Stimulated activated CD4-positive, alpha-beta T cell treated with anti-CD3 and anti-CD28 coated beads, Interleukin-2, amount 100 ng/mL, for 4 hours (primary cell): Measurements from ENCODE around the gene TUBB1.
A peak's percentile ranks its signal among the peaks of the same experiment; 100 is the strongest.

ENCODE experiments used
- DNase-seq: peaks from one replicate; pipeline ENCODE4 v3.0.0-alpha.2; 2020; ENCODE audit warnings: low read depth

Gene TUBB1

DNA sequence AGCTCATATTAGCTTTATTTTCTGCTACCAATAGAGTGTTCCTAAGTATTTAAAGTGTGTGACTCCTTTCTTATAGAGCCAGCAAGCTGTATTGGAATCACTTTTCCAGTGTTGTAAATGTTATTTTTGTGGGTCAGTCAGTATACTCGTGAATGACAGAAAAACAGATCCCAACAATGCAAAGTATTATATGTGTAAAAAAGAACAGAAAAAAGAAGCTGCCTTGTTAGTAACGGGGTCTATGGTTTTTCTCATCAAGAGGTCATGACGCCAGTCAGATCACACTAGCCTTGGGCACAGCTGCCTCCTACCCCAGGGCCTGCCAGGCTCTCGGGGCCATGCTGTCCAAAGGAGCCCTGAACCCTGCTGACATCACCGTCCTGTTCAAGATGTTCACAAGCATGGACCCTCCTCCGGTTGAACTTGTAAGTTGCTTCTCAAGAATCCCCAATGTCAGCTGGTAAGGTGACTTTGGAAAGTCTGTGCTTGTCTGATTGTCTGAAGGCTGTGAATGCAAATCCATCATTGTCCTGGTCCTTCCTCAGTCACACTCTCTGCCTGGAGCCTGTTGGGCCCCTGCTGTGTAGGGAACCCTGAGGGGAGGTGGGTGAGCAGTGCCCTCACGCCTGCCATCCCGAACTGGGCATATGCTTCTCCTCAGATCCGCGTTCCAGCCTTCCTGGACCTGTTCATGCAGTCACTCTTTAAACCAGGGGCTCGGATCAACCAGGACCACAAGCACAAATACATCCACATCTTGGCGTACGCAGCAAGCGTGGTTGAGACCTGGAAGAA lies 28.4 kb upstream of the TUBB1 start:
- DNase-seq, result no peak

DNA sequence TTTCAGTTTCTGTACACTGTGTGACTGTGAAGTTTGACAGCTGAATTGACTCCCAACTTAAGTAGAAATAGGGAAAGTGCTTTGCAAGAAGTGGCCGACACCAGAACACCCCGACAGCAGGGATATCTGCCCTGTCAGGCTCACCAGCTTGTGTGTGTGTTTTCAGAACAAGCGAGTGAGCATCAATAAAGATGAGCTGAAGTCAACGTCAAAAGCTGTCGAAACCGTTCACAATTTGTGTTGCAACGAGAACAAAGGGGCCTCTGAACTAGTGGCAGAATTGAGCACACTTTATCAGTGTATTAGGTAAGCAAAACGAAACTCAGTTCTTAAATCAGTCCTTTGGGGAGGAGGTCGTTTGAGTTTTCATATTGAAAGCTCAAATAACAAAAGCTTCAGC lies 27.5 kb upstream of the TUBB1 start:
- no peak for DNase-seq

DNA sequence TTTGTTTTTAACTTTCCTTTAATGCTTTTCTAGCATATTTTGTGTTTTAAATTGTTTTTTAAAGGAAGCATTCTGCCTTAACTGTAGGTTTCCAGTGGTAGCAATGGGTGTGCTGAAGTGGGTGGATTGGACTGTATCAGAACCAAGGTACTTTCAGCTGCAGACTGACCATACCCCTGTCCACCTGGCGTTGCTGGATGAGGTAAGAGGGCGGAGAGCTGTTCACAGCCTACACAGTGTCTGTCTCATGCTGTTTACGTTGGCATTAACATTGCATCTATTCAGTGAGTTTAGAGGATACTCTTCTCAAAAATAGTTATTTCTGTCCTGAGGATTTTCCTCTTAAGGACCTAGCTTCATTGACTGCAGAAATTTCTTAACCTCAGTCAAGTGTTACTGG lies 26.3 kb upstream of the TUBB1 start:
- no peak for DNase-seq

DNA sequence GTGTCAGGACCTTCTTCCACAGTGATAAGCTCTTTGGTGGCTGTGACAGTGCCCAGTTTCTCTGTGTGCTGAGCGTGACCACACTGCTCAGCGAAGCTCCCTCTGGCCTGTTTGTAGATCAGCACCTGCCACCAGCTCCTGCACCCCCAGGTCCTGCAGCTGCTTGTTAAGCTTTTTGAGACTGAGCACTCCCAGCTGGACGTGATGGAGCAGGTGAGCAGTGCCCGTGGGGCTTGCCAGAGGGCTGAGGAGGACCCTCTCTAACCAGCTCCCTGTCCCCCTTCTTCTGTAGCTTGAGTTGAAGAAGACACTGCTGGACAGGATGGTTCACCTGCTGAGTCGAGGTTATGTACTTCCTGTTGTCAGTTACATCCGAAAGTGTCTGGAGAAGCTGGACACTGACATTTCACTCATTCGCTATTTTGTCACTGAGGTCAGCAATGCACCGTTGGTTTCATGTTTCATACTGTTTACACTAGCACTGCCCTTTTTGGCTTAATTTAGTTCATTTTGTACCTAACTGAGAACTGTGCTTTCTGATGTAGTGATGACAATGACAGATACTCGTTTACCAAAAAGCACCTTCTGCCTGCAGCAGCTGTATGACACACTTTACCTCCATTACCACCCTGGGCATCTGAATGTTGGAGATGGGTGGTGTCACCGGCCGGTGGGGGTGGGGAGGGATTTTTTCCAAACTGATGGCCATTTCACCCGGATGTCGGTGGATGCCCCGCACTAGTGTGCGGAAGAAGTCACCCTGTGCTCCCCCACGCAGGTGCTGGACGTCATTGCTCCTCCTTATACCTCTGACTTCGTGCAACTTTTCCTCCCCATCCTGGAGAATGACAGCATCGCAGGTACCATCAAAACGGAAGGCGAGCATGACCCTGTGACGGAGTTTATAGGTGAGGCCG lies 25.6 kb upstream of the TUBB1 start:
- no peak for DNase-seq

DNA sequence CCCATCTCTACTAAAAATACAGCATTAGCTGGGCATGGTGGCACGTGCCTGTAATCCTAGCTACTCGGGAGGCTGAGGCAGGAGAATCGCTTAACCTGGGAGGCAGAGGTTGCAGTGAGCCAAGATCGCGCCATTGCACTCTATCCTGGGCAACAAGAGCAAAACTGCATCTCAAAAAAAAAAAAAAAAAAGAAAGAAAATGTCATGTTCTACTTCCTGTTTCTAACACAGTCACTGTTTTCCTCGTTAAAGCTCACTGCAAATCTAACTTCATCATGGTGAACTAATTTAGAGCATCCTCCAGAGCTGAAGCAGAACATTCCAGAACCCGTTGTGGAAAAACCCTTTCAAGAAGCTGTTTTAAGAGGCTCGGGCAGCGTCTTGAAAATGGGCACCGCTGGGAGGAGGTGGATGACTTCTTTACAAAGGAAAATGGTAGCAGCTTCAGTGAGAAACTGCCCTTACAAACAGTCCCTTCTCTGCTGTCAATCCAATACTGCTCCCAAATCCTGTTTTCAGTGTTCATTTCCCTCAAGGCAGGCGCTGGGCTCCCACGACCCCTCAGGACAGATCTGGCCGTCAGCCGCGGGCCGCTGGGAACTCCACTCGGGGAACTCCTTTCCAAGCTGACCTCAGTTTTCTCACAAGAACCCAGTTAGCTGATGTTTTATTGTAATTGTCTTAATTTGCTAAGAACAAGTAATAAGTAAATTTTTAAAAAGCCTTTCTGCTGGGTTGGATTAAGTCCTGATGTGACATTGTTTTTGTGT lies 24.7 kb upstream of the TUBB1 start:
- DNase-seq, result no peak

DNA sequence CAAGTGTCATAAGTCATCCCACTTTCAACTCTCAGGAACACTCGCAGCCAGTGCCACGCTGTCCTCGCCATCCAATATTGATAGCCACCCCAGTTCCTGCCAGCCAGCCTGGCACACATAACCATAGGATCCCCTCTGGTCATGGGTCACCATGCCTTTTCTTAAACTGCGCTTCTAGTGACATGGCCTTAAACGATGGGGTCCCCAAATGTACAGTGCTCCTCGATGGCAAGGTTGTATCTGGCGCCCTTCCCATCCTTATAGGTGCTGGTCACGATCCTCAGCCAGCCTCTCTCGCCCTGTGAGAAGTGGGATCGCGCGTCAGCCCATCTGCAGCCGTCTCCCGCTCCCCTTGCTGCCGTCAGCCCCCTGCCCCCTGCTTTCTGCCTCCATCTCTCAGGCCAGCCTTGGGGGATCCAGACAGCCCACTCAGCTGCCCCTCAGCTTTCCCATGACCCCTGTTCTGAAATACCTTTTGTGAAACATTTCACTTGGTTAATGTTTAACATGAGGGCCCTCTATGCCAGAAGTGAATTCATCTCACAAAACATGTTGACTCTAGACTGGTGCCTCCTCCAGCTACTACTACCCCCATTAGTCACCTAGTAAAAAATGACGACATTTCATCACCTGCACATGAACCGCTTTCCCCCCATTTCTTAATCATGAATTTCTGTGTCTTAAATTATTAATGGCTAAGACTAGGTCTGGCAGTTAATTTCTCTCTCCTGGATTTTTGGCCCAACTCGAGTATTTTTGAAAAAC lies 23.6 kb upstream of the TUBB1 start:
- DNase-seq, result no peak

DNA sequence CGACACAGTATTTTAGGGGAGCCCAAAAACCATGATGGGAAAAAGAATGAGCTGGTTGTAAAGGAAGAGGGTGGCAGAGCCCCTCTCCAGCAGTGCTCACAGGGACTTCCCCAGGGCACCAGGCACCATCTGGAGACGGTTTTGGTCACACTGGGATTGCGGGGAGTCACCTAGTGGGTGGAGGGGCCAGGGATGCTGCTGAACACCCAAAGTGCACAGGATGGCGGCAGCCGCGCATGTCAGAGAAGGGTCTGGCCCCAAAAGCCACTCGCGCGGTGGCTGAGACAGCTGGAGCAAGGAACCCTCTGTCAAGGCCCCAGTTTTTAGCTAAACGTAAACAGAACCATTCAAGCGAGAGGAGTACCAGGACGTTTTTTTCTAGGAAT lies 23.0 kb upstream of the TUBB1 start:
- DNase-seq, result no peak

DNA sequence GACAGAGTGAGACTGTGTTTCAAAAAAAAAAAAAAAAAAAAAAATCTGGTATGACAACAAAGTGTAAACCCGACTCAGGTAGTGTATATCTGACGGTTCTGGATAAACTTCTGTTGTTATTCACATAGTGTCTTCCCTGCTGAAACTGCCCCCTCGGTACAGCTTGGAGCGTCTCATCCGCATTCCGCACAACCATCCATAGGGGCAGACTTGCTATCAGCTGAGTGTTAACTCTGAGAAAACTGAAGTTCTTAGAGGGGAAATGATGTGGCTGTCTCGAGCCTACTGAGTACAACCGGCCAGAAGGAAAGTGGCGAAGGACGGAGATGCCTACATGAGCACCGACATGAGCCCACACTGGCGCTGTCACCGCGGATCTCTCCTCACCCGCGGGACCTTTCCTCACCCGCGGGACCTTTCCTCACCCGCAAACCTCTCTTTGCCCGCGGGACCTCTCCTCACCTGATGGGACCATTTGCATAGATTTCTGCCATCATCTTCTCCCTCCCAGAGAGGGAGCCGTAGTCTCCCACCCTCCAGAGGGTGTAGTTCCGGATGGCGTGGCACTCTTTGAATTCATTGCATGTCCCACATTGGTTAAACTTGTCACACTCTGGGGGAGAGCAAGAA lies 22.0 kb upstream of the TUBB1 start:
- DNase-seq, result no peak

DNA sequence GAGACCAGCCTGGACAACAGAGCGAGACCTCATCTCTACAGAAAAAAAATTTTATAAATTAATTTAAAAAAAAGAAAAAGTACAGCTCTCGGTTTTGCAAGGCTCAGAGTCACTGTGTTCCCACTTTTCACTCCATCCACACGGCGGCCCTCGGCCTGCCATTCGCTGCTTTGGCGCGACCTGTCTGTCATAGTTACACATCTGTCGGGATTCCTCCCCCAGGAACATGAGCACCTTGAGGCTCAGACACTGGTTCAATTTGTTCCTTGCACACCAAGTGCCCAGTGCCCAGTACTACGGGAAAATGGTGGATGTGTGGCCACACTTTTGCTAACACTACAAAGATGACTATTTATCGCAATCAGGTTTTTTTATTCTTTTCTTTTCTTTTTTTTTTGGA lies 20.6 kb upstream of the TUBB1 start:
- DNase-seq, result no peak

DNA sequence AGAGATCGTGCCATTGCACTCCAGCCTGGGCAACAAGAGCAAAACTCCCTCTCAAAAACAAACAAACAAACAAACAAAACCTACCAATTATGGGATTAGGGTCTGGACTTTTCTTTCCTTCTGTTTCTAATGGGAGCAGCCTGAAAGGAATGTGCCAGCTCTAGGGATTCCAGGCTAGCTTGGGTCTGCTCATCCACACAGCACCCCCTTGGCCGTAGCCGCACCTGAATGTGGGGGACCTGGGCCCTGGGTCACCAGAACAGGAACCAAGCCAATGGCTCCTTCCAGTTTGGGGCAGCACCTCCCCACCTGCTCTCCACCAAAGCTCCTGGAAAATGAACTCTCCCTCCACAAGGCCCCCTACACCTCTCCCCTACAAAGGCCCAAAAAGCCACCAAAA lies 18.9 kb upstream of the TUBB1 start:
- DNase-seq, result no peak

DNA sequence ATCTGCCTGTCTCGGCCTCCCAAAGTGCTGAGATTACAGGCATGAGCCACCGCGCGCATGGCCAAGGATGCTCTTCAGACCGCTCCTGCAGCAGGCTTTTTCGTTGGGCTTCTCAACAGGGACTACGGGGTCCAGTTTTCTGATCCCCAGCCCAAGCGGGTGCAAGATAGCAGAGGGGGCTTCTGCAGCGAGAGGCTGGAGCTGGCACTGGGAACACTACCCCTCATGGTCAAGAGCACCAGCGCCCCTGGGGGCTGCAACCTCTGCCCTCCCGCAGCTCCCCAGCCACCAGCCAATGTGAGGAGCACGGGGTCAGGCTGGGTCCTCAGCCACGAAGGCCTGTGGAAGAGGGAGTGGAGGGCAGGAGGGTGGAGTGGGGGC lies 18.2 kb upstream of the TUBB1 start:
- DNase-seq, result no peak

DNA sequence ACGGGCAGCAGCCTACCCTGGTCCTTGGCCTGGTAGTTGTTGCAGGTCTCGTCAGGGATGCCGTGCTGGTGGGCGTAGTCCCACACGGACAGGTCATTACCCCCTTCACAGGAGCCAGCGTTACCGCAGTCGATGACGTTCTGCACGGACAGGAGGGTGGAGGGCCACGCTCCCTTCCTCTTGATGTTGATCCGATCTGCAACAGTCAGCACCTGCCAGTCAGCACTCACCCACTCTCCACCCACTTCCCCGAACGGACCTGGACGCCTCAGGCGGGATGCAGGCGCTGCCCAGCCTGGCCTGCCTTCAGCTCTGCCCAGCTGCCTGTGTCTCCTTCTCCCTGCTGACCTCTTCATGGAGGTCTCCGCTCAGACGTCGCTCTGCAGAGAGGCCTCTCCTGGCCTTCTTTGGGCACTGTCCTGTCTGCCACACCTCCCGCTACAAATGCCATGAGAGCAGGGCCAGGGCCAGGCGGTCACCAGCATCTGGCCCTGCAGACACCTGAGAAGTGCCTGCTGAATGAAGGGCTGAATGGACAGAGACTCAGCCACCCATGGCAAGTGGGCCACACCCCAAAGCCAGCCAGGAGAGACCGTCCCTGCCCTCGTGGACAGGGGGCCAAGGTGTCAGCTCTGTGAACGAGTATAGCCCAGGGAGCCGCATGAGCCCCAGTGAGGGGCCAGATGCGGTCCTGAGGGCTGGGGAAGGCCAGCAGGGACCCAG lies 17.6 kb upstream of the TUBB1 start:
- DNase-seq, result no peak

DNA sequence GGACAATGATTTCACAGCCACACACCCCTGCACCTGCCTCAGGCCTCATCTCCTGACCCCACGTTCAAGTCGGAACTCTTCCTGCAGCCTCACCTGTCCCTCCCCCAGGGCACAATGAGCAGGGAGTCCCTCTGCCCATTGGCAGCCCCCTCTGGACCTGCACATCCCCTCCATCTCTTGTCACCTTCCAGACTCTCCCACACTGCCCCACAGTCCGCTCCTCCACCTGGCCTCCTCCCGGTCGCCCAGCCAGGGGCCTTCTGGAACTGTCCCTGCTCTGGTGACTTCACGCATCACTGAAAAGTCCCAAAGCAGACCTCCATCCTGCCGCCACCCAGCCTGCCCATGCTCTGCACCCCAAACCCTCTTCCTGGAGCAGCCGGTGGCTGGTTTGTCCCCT lies 16.8 kb upstream of the TUBB1 start:
- no peak for DNase-seq

DNA sequence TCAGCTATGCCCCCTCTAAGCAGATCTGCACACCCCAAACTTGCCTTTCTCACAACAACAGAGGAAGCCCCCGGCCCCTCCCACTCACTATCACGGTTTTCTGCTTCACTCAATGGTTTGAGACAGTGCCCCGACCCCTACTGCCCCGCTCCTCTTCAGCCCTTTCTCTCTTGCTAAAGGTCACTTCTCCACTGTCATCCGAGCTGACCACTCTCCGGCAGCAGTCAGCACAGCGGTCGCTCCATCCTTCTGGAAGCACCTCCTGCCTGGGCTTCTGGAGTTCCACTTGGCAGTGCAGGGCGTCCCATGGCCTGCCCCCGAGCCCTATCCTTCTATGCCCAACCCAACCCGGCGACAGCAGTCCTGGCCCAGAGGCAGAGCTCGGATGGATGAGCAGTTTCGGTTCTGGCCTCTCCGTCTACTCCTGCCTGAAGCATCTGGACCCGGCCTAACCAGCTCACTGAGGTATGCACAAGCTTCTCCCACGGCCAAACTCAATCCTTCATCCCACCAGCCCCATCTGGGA lies 16.3 kb upstream of the TUBB1 start:
- DNase-seq, result no peak

DNA sequence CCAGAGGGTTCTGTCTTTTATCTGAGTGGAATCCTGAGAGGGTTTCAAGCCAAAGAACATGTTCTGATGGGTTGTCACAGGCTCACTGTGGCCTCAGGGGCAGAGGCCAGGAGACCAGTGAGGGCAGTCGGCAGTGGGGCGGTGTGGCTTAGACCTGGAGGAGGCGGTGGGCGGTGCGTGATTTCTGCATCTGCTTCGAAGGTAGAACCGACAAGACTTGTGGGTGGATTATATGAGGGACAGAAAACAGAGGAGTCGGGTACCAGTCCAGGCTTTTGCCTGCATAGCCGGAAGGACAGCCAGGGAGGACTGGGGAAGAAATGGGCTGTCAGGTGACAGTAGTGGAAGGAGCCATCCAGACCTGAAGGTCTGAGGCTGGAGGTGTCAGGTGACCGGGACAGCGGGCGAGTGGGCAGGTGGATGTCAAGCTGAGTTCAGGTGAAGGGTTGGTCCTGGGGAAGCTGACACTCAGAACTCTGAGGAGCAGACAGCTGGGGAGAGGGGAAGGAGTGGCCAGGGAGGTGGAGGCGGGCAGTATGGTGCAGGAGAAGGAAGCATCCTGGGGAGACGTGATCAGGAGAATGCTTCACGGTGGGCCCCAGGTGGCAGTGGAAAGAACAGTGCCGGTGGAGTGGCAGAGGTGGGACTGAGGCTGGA lies 15.3 kb upstream of the TUBB1 start:
- no peak for DNase-seq

DNA sequence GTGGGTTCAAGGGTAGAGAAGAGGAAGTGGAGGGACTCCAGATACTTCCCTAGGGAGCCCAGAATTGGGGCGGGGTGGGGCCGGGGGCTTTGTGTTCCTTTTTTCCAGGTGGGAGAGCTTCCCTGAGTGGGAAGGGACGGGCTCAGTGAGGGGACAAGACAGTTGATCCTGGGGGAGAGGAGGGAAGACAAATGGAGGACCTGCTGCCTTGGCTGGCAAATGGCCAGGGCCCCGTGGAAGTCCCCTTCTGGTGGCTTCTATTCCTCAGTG lies 14.8 kb upstream of the TUBB1 start:
- peak; percentile 30 for DNase-seq

DNA sequence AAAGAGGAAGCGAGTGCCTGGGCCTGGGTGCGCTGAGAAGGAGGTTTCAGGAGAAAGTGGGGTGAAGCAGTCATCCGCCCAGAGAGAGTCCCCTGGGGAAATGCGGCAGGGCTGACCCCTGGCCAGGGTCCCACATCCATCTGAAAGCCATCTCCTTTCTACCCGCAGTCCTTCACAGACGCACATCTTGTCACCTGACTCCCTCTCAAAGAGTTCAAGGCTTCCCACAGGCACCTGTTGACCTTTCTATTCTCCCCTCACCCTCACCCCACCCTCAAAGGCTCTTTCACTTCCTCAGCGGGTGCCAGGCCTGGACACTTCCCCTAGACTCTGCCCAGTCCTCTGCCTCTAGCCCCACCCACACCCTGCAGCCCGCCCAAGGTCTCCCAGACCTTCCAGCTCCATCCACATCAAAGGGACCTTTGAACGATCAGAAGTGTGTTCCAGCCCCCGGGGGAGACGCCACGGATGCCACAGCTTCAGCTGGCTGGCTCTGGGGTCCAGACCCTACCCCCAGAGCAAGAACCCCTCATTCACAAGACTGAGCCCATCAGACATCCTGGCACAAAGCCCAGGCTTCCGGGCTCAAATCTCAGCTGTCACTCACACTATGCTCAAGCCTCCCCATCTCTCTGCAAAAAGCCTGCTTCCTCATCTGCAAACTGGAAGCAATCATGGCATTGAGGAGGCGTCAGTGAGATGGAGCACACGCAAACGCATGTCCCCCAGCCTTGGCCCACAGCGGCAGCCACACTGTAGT lies 14.3 kb upstream of the TUBB1 start:
- DNase-seq, result no peak

DNA sequence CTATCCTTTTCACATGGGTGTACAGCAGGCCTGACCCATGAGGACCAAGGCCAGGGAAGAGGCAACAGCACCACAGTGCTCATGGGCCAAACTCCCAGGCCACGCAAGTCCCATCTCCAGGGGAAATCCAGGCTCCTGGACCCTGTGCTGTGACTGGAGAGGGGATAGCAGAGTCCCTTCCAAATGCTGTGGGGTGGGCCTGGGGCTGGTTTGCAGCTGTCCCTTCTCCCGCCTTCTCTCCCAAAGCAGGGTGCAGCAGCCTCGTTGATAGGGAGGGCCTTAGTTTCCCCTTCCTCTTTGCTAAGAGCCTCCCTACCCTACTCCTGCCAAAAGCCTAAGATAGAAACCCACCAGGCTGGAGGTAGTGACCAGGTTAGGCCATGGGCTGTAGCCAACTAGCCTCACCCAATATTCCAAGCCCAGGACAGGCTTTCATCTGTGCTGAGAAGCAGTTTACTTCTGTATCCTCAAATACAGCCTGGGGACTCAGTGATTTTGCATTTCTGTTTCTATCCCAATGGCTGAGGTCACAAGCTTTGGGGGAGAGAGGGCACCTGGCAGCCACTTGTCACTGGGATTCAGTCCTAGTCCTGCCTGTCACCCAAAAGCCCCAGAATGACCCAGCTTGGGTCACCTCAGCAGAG lies 13.6 kb upstream of the TUBB1 start:
- DNase-seq, result no peak
